Measurements from ENCODE around the gene DAO.

The DAO gene

GRCh38 chr12:108888031-108888430 is 8.1 kb downstream of the DAO start:
- H3K27ac ChIP-seq (ENCODE audit: insufficient read depth in 1 of 2, low read depth in 1 of 2, low read length in 2 of 2, poor library complexity in 1 of 2, severe bottlenecking in 2 of 2): no peak overlapping the region
- DNase-seq: no peak
- CTCF ChIA-PET: interaction anchor here (1.1 to 5.2 kb wide), 4 partner anchors 10 to 65 kb away, joined by 3 to 32 read pairs (median 7); no protein-coding TSS in a partner anchor
- 64% methylated on average over 5 of the region's 6 CpGs for WGBS (ENCODE audit: insufficient coverage)
- POLR2A ChIA-PET: no interaction called here
- peaks cover 0 to 5% (median 0%) of the 10 kb centered on the region in 5 experiments for H3K9me3 ChIP-seq (ENCODE audit: control extremely low read depth in 1 of 5, control insufficient read depth in 4 of 5, insufficient read depth in 2 of 5, low read depth in 1 of 5, low read length in 4 of 5)
- H3K4me3 ChIP-seq (ENCODE audit: control insufficient read depth in 1 of 7, extremely low read depth in 1 of 7, insufficient read depth in 4 of 7, low read depth in 2 of 7, low read length in 6 of 7): no peak overlapping the region
- H3K27me3 ChIP-seq (replicated peaks in 2 of 5; ENCODE audit: control insufficient read depth in 4 of 5, insufficient read depth in 5 of 5, low read length in 4 of 5): no peaks in the 10 kb centered on the region
- no peaks in the 10 kb centered on the region for H3K36me3 ChIP-seq (ENCODE audit: control insufficient read depth in 4 of 4, insufficient read depth in 4 of 4, low read length in 3 of 4)
- no peaks in the 10 kb centered on the region for H3K4me1 ChIP-seq (ENCODE audit: control extremely low read depth in 1 of 4, control insufficient read depth in 4 of 4, insufficient read depth in 4 of 4, low read length in 3 of 4)

- Histone ChIP-seq H3K27me3 (replicated peaks in 2 of 5; ENCODE audit: control insufficient read depth in 4 of 5, insufficient read depth in 5 of 5, low read length in 4 of 5) (no peaks in the 10 kb centered on the region), H3K4me3 (ENCODE audit: control insufficient read depth in 1 of 7, extremely low read depth in 1 of 7, insufficient read depth in 4 of 7, low read depth in 2 of 7, low read length in 6 of 7) (no peak overlapping the region), H3K27ac (ENCODE audit: insufficient read depth in 1 of 2, low read depth in 1 of 2, low read length in 2 of 2, poor library complexity in 1 of 2, severe bottlenecking in 2 of 2) (no peak overlapping the region), H3K36me3 (ENCODE audit: control insufficient read depth in 4 of 4, insufficient read depth in 4 of 4, low read length in 3 of 4) (no peaks in the 10 kb centered on the region), H3K4me1 (ENCODE audit: control extremely low read depth in 1 of 4, control insufficient read depth in 4 of 4, insufficient read depth in 4 of 4, low read length in 3 of 4) (no peaks in the 10 kb centered on the region), H3K9me3 (ENCODE audit: control extremely low read depth in 1 of 5, control insufficient read depth in 4 of 5, insufficient read depth in 2 of 5, low read depth in 1 of 5, low read length in 4 of 5) (peaks cover 0 to 5% (median 0%) of the 10 kb centered on the region in 5 experiments)
- CTCF ChIA-PET: interaction anchor here (0.9 to 5.2 kb wide), 5 partner anchors 10 to 294 kb away, joined by 3 to 32 read pairs (median 6); no protein-coding TSS in a partner anchor
- 80% methylated on average over 1 of the region's 2 CpGs for WGBS (ENCODE audit: insufficient coverage)
- POLR2A ChIA-PET: interaction anchor here (0.5 to 1.6 kb wide), 2 partner anchors 42 to 49 kb away, joined by 3 read pairs; no protein-coding TSS in a partner anchor
- peak in 2 of 3 donors; percentile 31 to 37 for DNase-seq
Observed at GRCh38 chr12:108890208-108890607, 10.3 kb downstream of the DAO start.

DNA sequence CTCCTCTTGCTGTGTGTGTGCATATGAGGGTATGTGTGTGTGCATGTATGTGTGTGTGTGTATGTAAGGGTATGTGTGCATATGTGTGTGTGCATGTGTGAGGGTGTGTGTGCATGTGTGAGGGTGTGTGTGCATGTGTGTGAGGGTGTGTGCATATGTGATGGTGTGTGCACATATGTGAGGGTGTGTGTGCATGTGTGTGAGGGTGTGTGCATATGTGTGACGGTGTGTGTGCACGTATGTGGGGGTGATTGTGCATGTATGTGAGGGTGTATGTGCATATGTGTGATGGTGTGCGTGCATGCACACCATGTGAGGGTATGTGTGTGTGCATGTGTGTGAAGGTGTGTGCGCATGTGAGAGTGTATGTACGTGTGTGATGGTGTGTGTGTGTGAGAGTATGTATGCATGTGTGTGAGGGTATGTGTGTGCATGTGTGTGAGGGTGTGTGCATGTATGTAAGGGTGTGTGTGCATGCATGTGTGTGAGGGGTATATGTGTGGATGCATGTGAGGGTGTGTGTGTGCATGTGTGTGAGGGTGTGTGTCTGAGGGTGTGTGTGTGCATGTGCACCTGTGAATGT is 15.4 kb downstream of the DAO start:
- ChIA-PET POLR2A (no interaction called here), CTCF (no interaction called here)
- Histone ChIP-seq H3K27ac (ENCODE audit: insufficient read depth in 1 of 2, low read depth in 1 of 2, low read length in 2 of 2, poor library complexity in 1 of 2, severe bottlenecking in 2 of 2) (no peak overlapping the region), H3K9me3 (ENCODE audit: control extremely low read depth in 1 of 5, control insufficient read depth in 4 of 5, insufficient read depth in 2 of 5, low read depth in 1 of 5, low read length in 4 of 5) (peaks cover 0 to 1% (median 0%) of the 10 kb centered on the region in 5 experiments), H3K27me3 (replicated peaks in 2 of 5; ENCODE audit: control insufficient read depth in 4 of 5, insufficient read depth in 5 of 5, low read length in 4 of 5) (no peaks in the 10 kb centered on the region), H3K4me3 (ENCODE audit: control insufficient read depth in 1 of 7, extremely low read depth in 1 of 7, insufficient read depth in 4 of 7, low read depth in 2 of 7, low read length in 6 of 7) (no peak overlapping the region), H3K4me1 (ENCODE audit: control extremely low read depth in 1 of 4, control insufficient read depth in 4 of 4, insufficient read depth in 4 of 4, low read length in 3 of 4) (peaks cover 4 to 11% (median 8%) of the 10 kb centered on the region in 4 experiments), H3K36me3 (ENCODE audit: control insufficient read depth in 4 of 4, insufficient read depth in 4 of 4, low read length in 3 of 4) (no peaks in the 10 kb centered on the region)
- WGBS (ENCODE audit: insufficient coverage): 100% methylated on average over 4 of the region's 5 CpGs
- DNase-seq: no peak

GRCh38 chr12:108896336-108896735 is 16.4 kb downstream of the DAO start:
- POLR2A ChIA-PET: interaction anchor here (0.8 kb wide), 1 partner anchor 12 kb away, joined by 3 read pairs; no protein-coding TSS in a partner anchor
- Histone ChIP-seq H3K27me3 (replicated peaks in 2 of 5; ENCODE audit: control insufficient read depth in 4 of 5, insufficient read depth in 5 of 5, low read length in 4 of 5) (no peaks in the 10 kb centered on the region), H3K4me1 (ENCODE audit: control extremely low read depth in 1 of 4, control insufficient read depth in 4 of 4, insufficient read depth in 4 of 4, low read length in 3 of 4) (peaks cover 4 to 11% (median 8%) of the 10 kb centered on the region in 4 experiments), H3K36me3 (ENCODE audit: control insufficient read depth in 4 of 4, insufficient read depth in 4 of 4, low read length in 3 of 4) (no peaks in the 10 kb centered on the region), H3K9me3 (ENCODE audit: control extremely low read depth in 1 of 5, control insufficient read depth in 4 of 5, insufficient read depth in 2 of 5, low read depth in 1 of 5, low read length in 4 of 5) (no peaks in the 10 kb centered on the region), H3K4me3 (ENCODE audit: control insufficient read depth in 1 of 7, extremely low read depth in 1 of 7, insufficient read depth in 4 of 7, low read depth in 2 of 7, low read length in 6 of 7) (peak overlapping the region in 1 of 7 experiments; percentile 50), H3K27ac (ENCODE audit: insufficient read depth in 1 of 2, low read depth in 1 of 2, low read length in 2 of 2, poor library complexity in 1 of 2, severe bottlenecking in 2 of 2) (no peak overlapping the region)
- CTCF ChIA-PET: interaction anchor here (0.7 to 3.0 kb wide), 9 partner anchors 9 to 46 kb away, joined by 3 to 12 read pairs (median 4); no protein-coding TSS in a partner anchor
- WGBS (ENCODE audit: insufficient coverage): 5% methylated on average over 4 of the region's 8 CpGs
- DNase-seq: peak; percentile 59 to 81 (median 60)

DNA sequence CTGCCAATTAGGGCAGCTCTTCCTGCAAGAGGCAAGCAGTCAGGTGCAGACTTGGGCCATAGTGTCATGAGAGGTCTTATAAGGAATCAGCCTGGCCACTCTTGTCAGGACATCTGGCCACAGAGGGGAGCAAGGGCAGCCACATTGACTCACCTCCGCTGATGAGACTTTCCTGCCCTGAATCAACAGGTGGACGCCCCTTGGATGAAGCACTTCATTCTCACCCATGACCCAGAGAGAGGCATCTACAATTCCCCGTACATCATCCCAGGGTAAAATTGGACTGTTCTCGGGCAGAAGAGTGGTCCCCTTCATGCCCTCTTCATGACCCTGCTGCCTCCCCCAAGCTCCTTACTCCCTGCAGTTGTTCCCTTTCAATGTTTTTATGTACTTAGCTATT is 16.9 kb downstream of the DAO start:
- no peaks in the 10 kb centered on the region for H3K36me3 ChIP-seq (ENCODE audit: control insufficient read depth in 4 of 4, insufficient read depth in 4 of 4, low read length in 3 of 4)
- WGBS (ENCODE audit: insufficient coverage): 92% methylated on average over 4 of the region's 4 CpGs
- H3K4me3 ChIP-seq (ENCODE audit: control insufficient read depth in 1 of 7, extremely low read depth in 1 of 7, insufficient read depth in 4 of 7, low read depth in 2 of 7, low read length in 6 of 7): peak overlapping the region in 1 of 7 experiments; percentile 50
- DNase-seq: no peak
- ChIA-PET POLR2A (interaction anchor here (0.8 kb wide), 1 partner anchor 11 kb away, joined by 3 read pairs; no protein-coding TSS in a partner anchor), CTCF (interaction anchor here (0.6 to 3.0 kb wide), 11 partner anchors 8 to 46 kb away, joined by 3 to 12 read pairs (median 4); no protein-coding TSS in a partner anchor)
- H3K27ac ChIP-seq (ENCODE audit: insufficient read depth in 1 of 2, low read depth in 1 of 2, low read length in 2 of 2, poor library complexity in 1 of 2, severe bottlenecking in 2 of 2): no peak overlapping the region
- no peaks in the 10 kb centered on the region for H3K27me3 ChIP-seq (replicated peaks in 2 of 5; ENCODE audit: control insufficient read depth in 4 of 5, insufficient read depth in 5 of 5, low read length in 4 of 5)
- peaks cover 4 to 11% (median 8%) of the 10 kb centered on the region in 4 experiments for H3K4me1 ChIP-seq (ENCODE audit: control extremely low read depth in 1 of 4, control insufficient read depth in 4 of 4, insufficient read depth in 4 of 4, low read length in 3 of 4)
- H3K9me3 ChIP-seq (ENCODE audit: control extremely low read depth in 1 of 5, control insufficient read depth in 4 of 5, insufficient read depth in 2 of 5, low read depth in 1 of 5, low read length in 4 of 5): no peaks in the 10 kb centered on the region

DNA sequence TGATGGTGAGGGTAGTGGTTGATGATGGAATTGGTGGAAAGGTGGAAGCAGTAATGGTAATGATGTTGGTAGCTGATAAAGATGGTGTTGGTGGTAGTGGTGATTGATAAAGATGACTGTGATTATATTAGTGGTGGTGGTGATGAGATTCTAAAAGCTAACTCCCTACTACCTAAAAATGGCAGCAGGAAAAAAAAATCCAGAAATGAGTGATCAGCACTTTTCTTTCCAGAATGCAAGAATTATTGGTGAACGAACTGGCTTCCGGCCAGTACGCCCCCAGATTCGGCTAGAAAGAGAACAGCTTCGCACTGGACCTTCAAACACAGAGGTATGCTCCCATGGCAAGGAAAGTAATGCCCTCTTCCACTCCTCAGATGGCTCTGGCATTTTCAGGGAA is 19.3 kb downstream of the DAO start:
- 96% methylated on average over 5 of the region's 5 CpGs for WGBS (ENCODE audit: insufficient coverage)
- CTCF ChIA-PET: interaction anchor here (3.0 kb wide), 1 partner anchor 15 kb away, joined by 12 read pairs; no protein-coding TSS in a partner anchor

DNA sequence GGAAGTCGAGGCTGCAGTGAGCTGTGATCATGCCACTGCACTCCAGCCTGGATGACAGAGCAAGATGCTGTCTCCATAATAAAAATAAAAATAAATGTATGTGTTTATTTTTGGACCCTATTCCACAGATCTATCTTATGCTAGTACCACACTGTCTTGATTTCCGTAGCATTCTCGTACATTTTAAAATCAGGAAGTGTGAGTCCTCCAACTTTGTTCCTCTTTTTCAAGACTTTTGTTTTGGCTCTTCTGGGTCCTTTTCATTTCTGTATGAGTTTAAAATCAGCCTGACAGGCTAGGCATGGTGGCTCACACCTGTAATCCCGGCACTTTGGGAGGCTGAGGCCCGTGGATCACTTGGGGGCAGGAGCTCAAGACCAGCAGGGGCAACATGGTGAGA is 25.8 kb downstream of the DAO start:
- ChIA-PET POLR2A (interaction anchor here (0.6 kb wide), 1 partner anchor 126 kb away, joined by 3 read pairs; no protein-coding TSS in a partner anchor), CTCF (interaction anchor here (0.7 to 1.5 kb wide), 4 partner anchors 10 to 22 kb away, joined by 3 read pairs; no protein-coding TSS in a partner anchor)
- peaks cover 21 to 68% (median 59%) of the 10 kb centered on the region in 4 experiments for H3K4me1 ChIP-seq (ENCODE audit: control extremely low read depth in 1 of 4, control insufficient read depth in 4 of 4, insufficient read depth in 4 of 4, low read length in 3 of 4)
- H3K4me3 ChIP-seq (ENCODE audit: control insufficient read depth in 1 of 7, extremely low read depth in 1 of 7, insufficient read depth in 4 of 7, low read depth in 2 of 7, low read length in 6 of 7): peak overlapping the region in 1 of 7 experiments; percentile 16
- H3K27me3 ChIP-seq (replicated peaks in 2 of 5; ENCODE audit: control insufficient read depth in 4 of 5, insufficient read depth in 5 of 5, low read length in 4 of 5): no peaks in the 10 kb centered on the region
- H3K27ac ChIP-seq (ENCODE audit: insufficient read depth in 1 of 2, low read depth in 1 of 2, low read length in 2 of 2, poor library complexity in 1 of 2, severe bottlenecking in 2 of 2): no peak overlapping the region
- H3K9me3 ChIP-seq (ENCODE audit: control extremely low read depth in 1 of 5, control insufficient read depth in 4 of 5, insufficient read depth in 2 of 5, low read depth in 1 of 5, low read length in 4 of 5): no peaks in the 10 kb centered on the region
- H3K36me3 ChIP-seq (ENCODE audit: control insufficient read depth in 4 of 4, insufficient read depth in 4 of 4, low read length in 3 of 4): no peaks in the 10 kb centered on the region
- WGBS (ENCODE audit: insufficient coverage): 0% methylated on average over 3 of the region's 5 CpGs
- peak; percentile 57 to 92 (median 85) for DNase-seq

More for the DNA sequence above, 19.3 kb downstream of the DAO start:
- H3K27me3 ChIP-seq (replicated peaks in 2 of 5; ENCODE audit: control insufficient read depth in 4 of 5, insufficient read depth in 5 of 5, low read length in 4 of 5): no peaks in the 10 kb centered on the region
- peaks cover 4 to 18% (median 16%) of the 10 kb centered on the region in 4 experiments for H3K4me1 ChIP-seq (ENCODE audit: control extremely low read depth in 1 of 4, control insufficient read depth in 4 of 4, insufficient read depth in 4 of 4, low read length in 3 of 4)
- no peak overlapping the region for H3K27ac ChIP-seq (ENCODE audit: insufficient read depth in 1 of 2, low read depth in 1 of 2, low read length in 2 of 2, poor library complexity in 1 of 2, severe bottlenecking in 2 of 2)
- no peak overlapping the region for H3K4me3 ChIP-seq (ENCODE audit: control insufficient read depth in 1 of 7, extremely low read depth in 1 of 7, insufficient read depth in 4 of 7, low read depth in 2 of 7, low read length in 6 of 7)
- POLR2A ChIA-PET: no interaction called here
- no peak for DNase-seq
- no peaks in the 10 kb centered on the region for H3K36me3 ChIP-seq (ENCODE audit: control insufficient read depth in 4 of 4, insufficient read depth in 4 of 4, low read length in 3 of 4)
- H3K9me3 ChIP-seq (ENCODE audit: control extremely low read depth in 1 of 5, control insufficient read depth in 4 of 5, insufficient read depth in 2 of 5, low read depth in 1 of 5, low read length in 4 of 5): no peaks in the 10 kb centered on the region

Measured in common myeloid progenitor, CD34-positive (primary cell).